HG03432 (cell line): ENCODE results near the gene RAB10.
"Not testable (repeated sequence)": the region's sequence is repeated elsewhere in the genome, so short reads cannot be mapped to it uniquely, and the experiment has no call there.

Experiments
- ATAC-seq: cut with Tn5 transposase; IDR thresholded peaks from one replicate; pipeline ENCODE4 v1.9.1; 2021; ENCODE audit warnings: mild to moderate bottlenecking, moderate library complexity; ENCODE audit not compliant: unreplicated experiment

Gene RAB10

GRCh38 chr2:26016012-26016705 lies 17.7 kb upstream of the RAB10 start:
- ATAC-seq = no peak

- ATAC-seq = not testable (repeated sequence)
Observed at GRCh38 chr2:26016706-26017045, 17.2 kb upstream of the RAB10 start.

- peak; percentile 8 for ATAC-seq
Observed at GRCh38 chr2:26017464-26018183, 16.3 kb upstream of the RAB10 start.

- peak; percentile 64 for ATAC-seq
Observed at GRCh38 chr2:26018184-26019055, 15.5 kb upstream of the RAB10 start.

GRCh38 chr2:26020231-26020640 lies 13.6 kb upstream of the RAB10 start:
- ATAC-seq = no peak

GRCh38 chr2:26024260-26024659 lies 9.6 kb upstream of the RAB10 start:
- no peak for ATAC-seq

GRCh38 chr2:26025509-26025908 lies 8.4 kb upstream of the RAB10 start:
- ATAC-seq = no peak

GRCh38 chr2:26028083-26028482 lies 5.8 kb upstream of the RAB10 start:
- ATAC-seq = not testable (repeated sequence)

- peak; percentile 19 for ATAC-seq
Observed at GRCh38 chr2:26032586-26033269, 1.2 kb upstream of the RAB10 start.

- ATAC-seq = no peak
Observed at GRCh38 chr2:26033270-26033817, 540 bp upstream of the RAB10 start.

- no peak for ATAC-seq
Observed at GRCh38 chr2:26034637-26034992, 731 bp downstream of the RAB10 start.

GRCh38 chr2:26035090-26035743 lies 1.3 kb downstream of the RAB10 start:
- no peak for ATAC-seq

GRCh38 chr2:26039603-26040323 lies 5.9 kb downstream of the RAB10 start:
- ATAC-seq = no peak

GRCh38 chr2:26043109-26043508 lies 9.2 kb downstream of the RAB10 start:
- no peak for ATAC-seq

- ATAC-seq = peak; percentile 47
Observed at GRCh38 chr2:26043862-26044696, 10.2 kb downstream of the RAB10 start.

GRCh38 chr2:26048791-26049190 lies 14.9 kb downstream of the RAB10 start:
- no peak for ATAC-seq

GRCh38 chr2:26049641-26050040 lies 15.8 kb downstream of the RAB10 start:
- ATAC-seq = no peak

GRCh38 chr2:26052740-26053139 lies 18.9 kb downstream of the RAB10 start:
- no peak for ATAC-seq
